ENCODE results near the gene SNX10. TPM values are rescaled to one million over a fixed set of nuclear protein-coding genes. Genes with fewer than 3 reads are reported as not detected.
"Not testable (repeated sequence)": the region's sequence is repeated elsewhere in the genome, so short reads cannot be mapped to it uniquely, and the experiment has no call there.

SNX10 gene
- polyA plus RNA-seq (ENCODE audit: insufficient read length in 3 of 3): 10 to 100 TPM; 14.5 to 18.5 (median 15.4) TPM
- long read RNA-seq, donor 1, transcript SNX10-201 (7 exons, 2,546 nt): major isoform, 7 of 92 reads
- long read RNA-seq, donor 1, partial matches to known transcripts: 0 of 92 reads
- long read RNA-seq, donor 1, other reads (novel, unspliced or antisense): 85 of 92 reads
- long read RNA-seq, donor 2, transcript SNX10-201 (7 exons, 2,546 nt): major isoform, 5 of 5 reads
- long read RNA-seq, donor 2, partial matches to known transcripts: 0 of 5 reads
- long read RNA-seq, donor 2, other reads (novel, unspliced or antisense): 0 of 5 reads
- long read RNA-seq, donor 3, transcript SNX10-201 (7 exons, 2,546 nt): major isoform, 5 of 72 reads
- long read RNA-seq, donor 3, partial matches to known transcripts: 0 of 72 reads
- long read RNA-seq, donor 3, other reads (novel, unspliced or antisense): 67 of 72 reads
- long read RNA-seq, donor 4, transcript SNX10-201 (7 exons, 2,546 nt): major isoform, 5 of 57 reads
- long read RNA-seq, donor 4, partial matches to known transcripts: 45 of 57 reads
- long read RNA-seq, donor 4, other reads (novel, unspliced or antisense): 7 of 57 reads
- long read RNA-seq, donor 5, partial matches to known transcripts: 0 of 2 reads
- long read RNA-seq, donor 5, other reads (novel, unspliced or antisense): 0 of 2 reads
- long read RNA-seq, donor 6, transcript SNX10-201 (7 exons, 2,546 nt): major isoform, 6 of 52 reads
- long read RNA-seq, donor 6, partial matches to known transcripts: 0 of 52 reads
- long read RNA-seq, donor 6, other reads (novel, unspliced or antisense): 46 of 52 reads
- long read RNA-seq, donor 7, transcript SNX10-201 (7 exons, 2,546 nt): major isoform, 9 of 9 reads
- long read RNA-seq, donor 7, partial matches to known transcripts: 0 of 9 reads
- long read RNA-seq, donor 7, other reads (novel, unspliced or antisense): 0 of 9 reads
- long read RNA-seq, donor 8, partial matches to known transcripts: 9 of 10 reads
- long read RNA-seq, donor 8, other reads (novel, unspliced or antisense): 0 of 10 reads
- long read RNA-seq, donor 9, transcript SNX10-201 (7 exons, 2,546 nt): major isoform, 8 of 8 reads
- long read RNA-seq, donor 9, partial matches to known transcripts: 0 of 8 reads
- long read RNA-seq, donor 9, other reads (novel, unspliced or antisense): 0 of 8 reads
- long read RNA-seq, donor 10, transcript SNX10-201 (7 exons, 2,546 nt): major isoform, 5 of 47 reads
- long read RNA-seq, donor 10, partial matches to known transcripts: 0 of 47 reads
- long read RNA-seq, donor 10, other reads (novel, unspliced or antisense): 42 of 47 reads
- long read RNA-seq, donor 11, transcript SNX10-201 (7 exons, 2,546 nt): major isoform, 5 of 5 reads
- long read RNA-seq, donor 11, partial matches to known transcripts: 0 of 5 reads
- long read RNA-seq, donor 11, other reads (novel, unspliced or antisense): 0 of 5 reads
- long read RNA-seq, donor 12, partial matches to known transcripts: 0 of 79 reads
- long read RNA-seq, donor 12, other reads (novel, unspliced or antisense): 75 of 79 reads
- long read RNA-seq, donor 13, partial matches to known transcripts: 0 of 4 reads
- long read RNA-seq, donor 13, other reads (novel, unspliced or antisense): 0 of 4 reads
- long read RNA-seq, donor 14, transcript SNX10-201 (7 exons, 2,546 nt): major isoform, 5 of 85 reads
- long read RNA-seq, donor 14, partial matches to known transcripts: 66 of 85 reads
- long read RNA-seq, donor 14, other reads (novel, unspliced or antisense): 14 of 85 reads
- long read RNA-seq, donor 15, partial matches to known transcripts: 0 of 3 reads
- long read RNA-seq, donor 15, other reads (novel, unspliced or antisense): 0 of 3 reads
- long read RNA-seq, donor 16, transcript SNX10-201 (7 exons, 2,546 nt): major isoform, 11 of 11 reads
- long read RNA-seq, donor 16, partial matches to known transcripts: 0 of 11 reads
- long read RNA-seq, donor 16, other reads (novel, unspliced or antisense): 0 of 11 reads

DNA sequence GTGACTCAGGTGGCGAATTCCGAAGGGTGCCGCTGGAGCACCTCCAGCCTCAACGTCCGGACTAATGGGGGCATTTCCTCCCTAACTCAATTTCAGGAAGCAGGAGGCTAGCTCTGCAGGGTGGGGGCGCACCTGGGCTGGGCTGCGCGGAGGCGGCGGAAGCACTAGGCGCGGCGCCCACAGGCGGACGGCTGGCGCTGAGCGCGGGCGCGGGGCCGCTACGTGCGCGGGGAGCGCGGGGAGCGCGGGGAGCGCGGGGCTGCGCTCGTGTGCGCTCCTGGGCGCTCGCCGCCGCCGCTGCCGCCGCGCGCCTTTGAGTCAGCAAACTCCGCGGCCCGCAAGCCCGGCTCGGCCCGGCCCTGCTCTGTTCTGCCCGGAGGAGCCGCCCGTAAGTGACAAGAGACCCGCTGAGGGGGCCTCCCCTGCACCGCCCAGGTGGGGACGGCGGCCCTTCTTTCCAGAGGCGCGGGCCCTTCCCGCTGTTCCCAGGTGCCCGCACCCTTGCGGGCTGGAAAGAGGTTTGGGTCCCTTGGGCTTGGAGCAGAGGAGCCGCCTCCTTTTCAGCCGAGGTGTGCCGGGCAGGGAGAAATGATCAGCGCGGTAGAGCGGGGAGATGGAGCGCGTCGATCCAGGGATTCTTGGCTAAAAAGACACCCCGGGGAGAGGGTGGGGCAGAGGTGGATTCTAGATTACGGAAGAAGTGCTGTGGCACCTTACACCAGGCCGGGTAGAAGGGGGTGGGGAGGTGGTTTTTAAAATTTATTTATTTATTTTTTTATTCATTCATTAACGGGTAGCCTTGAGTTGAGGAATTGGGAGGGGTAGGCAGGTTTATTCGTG, at the start of gene SNX10:
SNX10 (plus strand) TSS at position 164 of the 840 bp plus-strand sequence. CDS start 54,581 bp downstream, outside the sequence.
- peak; percentile 48 for DNase-seq

DNA sequence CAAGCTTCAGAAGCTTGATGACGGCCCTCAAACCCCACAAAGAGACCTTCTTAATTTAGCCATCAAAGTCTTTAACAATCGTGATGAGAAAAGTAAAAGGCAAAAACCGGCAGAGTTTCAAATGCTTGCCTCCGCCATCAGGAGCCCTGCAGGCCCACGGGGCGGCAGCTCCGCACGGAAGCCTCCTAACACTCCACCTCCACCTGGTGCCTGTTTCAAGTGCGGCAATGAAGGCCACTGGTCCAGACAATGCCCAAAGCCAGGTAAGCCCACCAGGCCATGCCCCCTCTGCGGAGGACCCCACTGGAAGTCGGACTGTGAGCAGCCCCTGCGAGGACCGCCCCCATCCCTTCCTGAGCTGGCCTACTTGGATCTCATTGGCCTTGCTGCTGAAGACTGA, 46.5 kb upstream of the SNX10 start:
- DNase-seq: no peak

GRCh38 chr7:26250239-26250638, 41.4 kb upstream of the SNX10 start:
- no peak for DNase-seq

GRCh38 chr7:26261866-26262265, 29.8 kb upstream of the SNX10 start:
- DNase-seq: not testable (repeated sequence)

DNA sequence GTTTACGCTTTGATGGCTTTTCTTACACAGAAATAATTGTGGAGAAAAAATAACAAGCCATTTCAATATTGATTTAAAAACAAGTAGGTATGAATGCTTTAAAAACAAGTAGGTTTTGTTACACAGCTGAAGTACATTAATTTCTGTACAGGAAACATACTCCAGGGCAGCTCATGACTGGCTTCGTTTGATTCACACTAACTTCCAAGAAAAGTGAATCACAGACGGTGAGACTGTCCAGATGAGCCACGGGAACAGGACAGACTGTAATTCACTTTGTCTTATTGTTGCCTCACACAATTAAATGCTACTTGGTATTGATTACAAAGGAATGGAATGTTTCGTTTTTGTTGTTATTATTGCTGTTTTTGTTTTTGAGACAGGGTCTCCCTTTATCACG, 26.6 kb upstream of the SNX10 start:
- no peak for DNase-seq

DNA sequence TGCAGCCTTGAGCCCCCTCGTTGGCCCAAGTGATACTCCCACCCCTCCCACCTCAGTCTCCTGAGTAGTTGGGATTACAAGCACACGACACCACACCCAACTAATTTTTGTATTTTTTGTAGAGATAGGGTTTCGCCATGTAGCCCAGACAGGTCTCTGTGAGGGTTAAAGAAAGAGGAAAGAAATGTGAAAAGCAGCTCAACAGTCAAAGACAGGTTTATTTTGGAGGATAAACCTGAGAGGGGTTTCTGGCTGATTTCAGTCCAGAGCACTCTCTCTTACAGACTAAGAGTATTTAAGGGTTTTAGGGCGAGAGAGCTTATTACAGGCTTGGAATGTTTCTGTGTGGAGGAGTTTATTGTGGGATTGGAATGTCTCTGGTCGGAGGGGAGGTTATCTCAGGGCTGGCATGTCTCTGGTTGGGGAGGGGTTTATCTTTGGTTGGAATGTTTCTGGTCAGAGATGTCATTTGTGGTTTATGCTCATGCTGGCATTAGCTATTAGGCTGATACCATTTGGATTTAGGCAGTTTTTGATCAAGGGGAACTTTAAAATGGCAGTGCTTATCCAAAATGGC, 26.1 kb upstream of the SNX10 start:
- no peak for DNase-seq

GRCh38 chr7:26267601-26268166, 24.0 kb upstream of the SNX10 start:
- no peak for DNase-seq

GRCh38 chr7:26275213-26275612, 16.4 kb upstream of the SNX10 start:
- DNase-seq: no peak

GRCh38 chr7:26278770-26279169, 12.9 kb upstream of the SNX10 start:
- DNase-seq: no peak

DNA sequence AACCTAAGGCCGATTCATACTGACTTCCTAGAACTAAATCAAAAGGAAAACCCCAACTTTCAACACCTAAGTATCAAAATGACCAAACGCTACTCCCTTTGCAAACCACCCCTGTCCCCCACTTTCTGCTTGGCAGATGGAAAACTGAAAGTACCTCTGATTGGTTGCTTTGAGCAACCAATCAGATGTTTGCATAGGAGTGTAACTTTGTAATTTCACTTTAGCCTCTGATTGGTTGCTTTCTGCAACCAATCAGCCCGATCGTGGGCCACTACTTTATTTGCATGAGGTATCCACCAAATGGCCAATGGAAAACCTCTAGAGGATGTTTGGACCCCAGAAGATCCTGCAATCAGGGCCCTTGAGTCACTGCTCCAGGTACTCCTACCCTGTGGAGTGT, 12.3 kb upstream of the SNX10 start:
- no peak for DNase-seq

DNA sequence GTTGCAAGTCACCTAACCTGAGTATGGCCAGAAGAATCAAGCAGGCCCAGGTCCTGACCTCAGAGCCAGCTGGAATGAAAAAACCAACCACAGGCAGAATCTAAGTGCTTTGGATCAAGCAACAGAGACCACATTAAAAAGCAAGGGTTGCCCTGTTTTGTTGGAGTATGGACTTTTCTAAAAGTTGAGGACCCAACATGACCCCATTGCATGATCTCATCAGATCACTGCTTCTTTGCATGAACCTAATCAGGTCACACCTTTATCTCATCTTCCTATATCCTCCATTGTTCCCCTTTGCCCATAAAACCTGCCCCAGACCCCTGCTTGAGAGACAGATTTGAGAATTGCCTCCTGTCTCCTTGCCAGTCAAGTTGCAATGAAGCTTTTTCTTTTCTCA, 11.6 kb upstream of the SNX10 start:
- no peak for DNase-seq

- no peak for DNase-seq
Measured at GRCh38 chr7:26280723-26281122, 10.9 kb upstream of the SNX10 start.

GRCh38 chr7:26284477-26284876, 7.2 kb upstream of the SNX10 start:
- no peak for DNase-seq

DNA sequence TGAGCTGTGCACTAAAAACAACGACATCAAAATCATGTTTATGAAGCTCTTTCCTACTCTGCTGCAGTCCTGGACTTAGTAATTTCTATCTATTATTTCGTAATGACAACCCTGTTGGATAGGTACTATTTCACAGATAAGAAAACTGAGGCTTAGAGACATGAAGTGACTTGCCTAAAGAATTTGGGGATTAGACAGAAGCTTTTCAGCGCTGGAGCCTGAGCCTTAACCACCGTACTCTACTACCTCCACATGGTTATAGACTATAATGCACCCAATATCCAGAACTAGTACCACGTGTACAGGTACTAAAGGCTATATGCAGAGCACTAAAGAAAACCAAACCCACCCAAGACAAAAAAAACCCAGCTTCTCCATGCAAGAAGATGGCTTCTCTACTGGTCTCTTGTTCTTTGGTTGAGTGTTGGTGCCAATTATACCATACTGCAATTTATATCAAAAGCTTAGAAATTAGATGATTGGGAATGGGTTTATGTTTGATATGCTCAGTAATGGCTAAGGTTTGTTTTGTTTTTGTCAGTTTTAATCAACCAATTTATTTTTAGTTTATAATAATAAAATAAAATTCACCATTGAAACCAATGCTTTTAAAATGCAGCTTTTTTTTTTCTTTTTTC, 6.5 kb upstream of the SNX10 start:
- DNase-seq: no peak

DNA sequence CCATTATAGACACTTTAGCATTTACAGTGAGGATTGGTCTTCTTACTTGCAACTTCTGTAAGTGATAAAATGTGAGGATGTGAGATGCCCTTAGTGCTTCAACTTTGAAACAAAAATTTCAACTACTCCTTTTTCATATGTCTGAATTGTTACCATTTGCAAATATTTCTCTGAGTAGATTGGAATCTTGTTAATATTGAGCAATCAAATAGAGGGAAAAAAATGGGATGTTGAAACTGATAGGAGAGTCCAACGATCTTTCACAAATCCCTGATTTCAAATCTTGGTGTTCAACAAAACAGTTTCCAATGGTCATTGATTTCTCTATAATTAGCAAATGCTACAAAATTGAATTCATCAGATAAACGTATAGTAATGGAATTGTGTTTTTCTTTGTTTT, 5.5 kb upstream of the SNX10 start:
- no peak for DNase-seq

- DNase-seq: not testable (repeated sequence)
Measured at GRCh38 chr7:26288126-26288525, 3.5 kb upstream of the SNX10 start.

GRCh38 chr7:26291251-26291650, 411 bp upstream of the SNX10 start:
- no peak for DNase-seq
